DOHH2 (cell line): Measurements from ENCODE around the gene CTIF.

Experiments
- EZH2phosphoT487 ChIP-seq: fragments of 200-600 bp; sonication (generic); IDR thresholded peaks from 2 replicates; pipeline ENCODE4 v1.6.1; 2017; ENCODE audit warnings: borderline replicate concordance, mild to moderate bottlenecking, antibody characterized with exemption, low read length, moderate library complexity, mixed read lengths
- TF ChIP-seq, protein P1 (sequence below): fragments of 200-600 bp; sonication (generic); IDR thresholded peaks from one replicate; pipeline ENCODE4 v1.5.1; 2014; ENCODE audit warnings: antibody characterized with exemption, mild to moderate bottlenecking, low read depth, low read length; ENCODE audit not compliant: poor library complexity, severe bottlenecking

DNA sequence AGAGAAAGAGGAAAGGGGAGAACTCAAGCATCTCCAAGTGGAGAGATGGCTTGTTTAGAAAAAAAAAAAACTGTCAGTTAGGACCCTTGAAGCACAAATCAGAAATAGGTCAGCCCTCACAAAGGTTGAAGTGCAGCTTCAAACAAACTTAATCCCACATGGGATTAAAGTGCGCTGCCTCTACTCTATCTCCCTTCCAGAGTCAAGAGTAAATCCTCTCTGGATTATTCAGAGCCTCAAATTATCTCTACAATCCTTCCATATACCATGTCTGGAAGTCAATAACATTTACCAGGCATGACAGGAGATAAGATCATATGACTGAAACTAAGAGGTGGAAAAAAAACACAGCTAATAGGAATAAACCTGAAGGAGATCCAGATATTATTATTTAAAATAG, 342.1 kb downstream of the CTIF start:
- TF ChIP-seq, protein P1, sequence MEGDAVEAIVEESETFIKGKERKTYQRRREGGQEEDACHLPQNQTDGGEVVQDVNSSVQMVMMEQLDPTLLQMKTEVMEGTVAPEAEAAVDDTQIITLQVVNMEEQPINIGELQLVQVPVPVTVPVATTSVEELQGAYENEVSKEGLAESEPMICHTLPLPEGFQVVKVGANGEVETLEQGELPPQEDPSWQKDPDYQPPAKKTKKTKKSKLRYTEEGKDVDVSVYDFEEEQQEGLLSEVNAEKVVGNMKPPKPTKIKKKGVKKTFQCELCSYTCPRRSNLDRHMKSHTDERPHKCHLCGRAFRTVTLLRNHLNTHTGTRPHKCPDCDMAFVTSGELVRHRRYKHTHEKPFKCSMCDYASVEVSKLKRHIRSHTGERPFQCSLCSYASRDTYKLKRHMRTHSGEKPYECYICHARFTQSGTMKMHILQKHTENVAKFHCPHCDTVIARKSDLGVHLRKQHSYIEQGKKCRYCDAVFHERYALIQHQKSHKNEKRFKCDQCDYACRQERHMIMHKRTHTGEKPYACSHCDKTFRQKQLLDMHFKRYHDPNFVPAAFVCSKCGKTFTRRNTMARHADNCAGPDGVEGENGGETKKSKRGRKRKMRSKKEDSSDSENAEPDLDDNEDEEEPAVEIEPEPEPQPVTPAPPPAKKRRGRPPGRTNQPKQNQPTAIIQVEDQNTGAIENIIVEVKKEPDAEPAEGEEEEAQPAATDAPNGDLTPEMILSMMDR = no peak
- no peak for TF ChIP-seq EZH2phosphoT487
